HEK293 (cell line): Measurements from ENCODE around the gene CDH22.

Experiments
- GLIS1 ChIP-seq: fragments of 450-650 bp; formaldehyde crosslinking; IDR thresholded peaks from 2 replicates; pipeline ENCODE4 v1.5.1; 2016; ENCODE audit warnings: missing biosample characterization, missing genetic modification characterization
- KLF16 ChIP-seq: fragments of 450-650 bp; formaldehyde crosslinking; IDR thresholded peaks from 2 replicates; pipeline ENCODE4 v1.5.1; 2017; ENCODE audit warnings: missing biosample characterization, missing genetic modification characterization
- REPIN1 ChIP-seq: fragments of 450-650 bp; formaldehyde crosslinking; IDR thresholded peaks from 2 replicates; pipeline ENCODE4 v1.5.1; 2017; ENCODE audit warnings: missing biosample characterization, missing genetic modification characterization, low read depth
- SP7 ChIP-seq: fragments of 450-650 bp; formaldehyde crosslinking; IDR thresholded peaks from 2 replicates; pipeline ENCODE4 v1.5.1; 2016; ENCODE audit warnings: missing biosample characterization, missing genetic modification characterization
- YY2 ChIP-seq: fragments of 450-650 bp; formaldehyde crosslinking; IDR thresholded peaks from 2 replicates; pipeline ENCODE4 v1.5.1; 2016; ENCODE audit warnings: missing biosample characterization, missing genetic modification characterization
- ZBTB1 ChIP-seq: fragments of 450-650 bp; formaldehyde crosslinking; IDR thresholded peaks from 2 replicates; pipeline ENCODE4 v1.5.1; 2016; ENCODE audit warnings: missing biosample characterization, missing genetic modification characterization
- ZBTB20 ChIP-seq: fragments of 450-650 bp; formaldehyde crosslinking; IDR thresholded peaks from 2 replicates; pipeline ENCODE4 v1.5.1; 2016; ENCODE audit warnings: missing biosample characterization, missing genetic modification characterization
- ZBTB7A ChIP-seq: fragments of 450-650 bp; formaldehyde crosslinking; IDR thresholded peaks from 2 replicates; pipeline ENCODE4 v1.5.1; 2016; ENCODE audit warnings: low read depth, missing biosample characterization, missing genetic modification characterization
- ZEB2 ChIP-seq: fragments of 450-650 bp; formaldehyde crosslinking; IDR thresholded peaks from 2 replicates; pipeline ENCODE4 v1.5.1; 2016; ENCODE audit warnings: missing biosample characterization, missing genetic modification characterization
- ZNF112 ChIP-seq: fragments of 450-650 bp; formaldehyde crosslinking; IDR thresholded peaks from 2 replicates; pipeline ENCODE4 v1.5.0; 2017; ENCODE audit warnings: missing biosample characterization, missing genetic modification characterization
- ZNF146 ChIP-seq: fragments of 450-650 bp; formaldehyde crosslinking; IDR thresholded peaks from 2 replicates; pipeline ENCODE4 v1.5.1; 2016; ENCODE audit warnings: missing biosample characterization, missing genetic modification characterization
- ZNF169 ChIP-seq: fragments of 450-650 bp; formaldehyde crosslinking; IDR thresholded peaks from 2 replicates; pipeline ENCODE4 v1.5.1; 2016; ENCODE audit warnings: missing biosample characterization, missing genetic modification characterization
- ZNF19 ChIP-seq: fragments of 450-650 bp; formaldehyde crosslinking; IDR thresholded peaks from 2 replicates; pipeline ENCODE4; 2016; ENCODE audit warnings: missing biosample characterization, missing genetic modification characterization, low read depth
- ZNF23 ChIP-seq: fragments of 450-650 bp; formaldehyde crosslinking; IDR thresholded peaks from 2 replicates; pipeline ENCODE4 v1.5.1; 2016; ENCODE audit warnings: missing biosample characterization, missing genetic modification characterization, borderline replicate concordance
- ZNF335 ChIP-seq: fragments of 450-650 bp; formaldehyde crosslinking; conservative IDR thresholded peaks from 2 replicates; pipeline ENCODE4 v1.5.1; 2016; ENCODE audit warnings: missing biosample characterization, missing genetic modification characterization
- ZNF366 ChIP-seq: fragments of 450-650 bp; formaldehyde crosslinking; conservative IDR thresholded peaks from 2 replicates; pipeline ENCODE4 v1.5.1; 2016; ENCODE audit warnings: missing biosample characterization, missing genetic modification characterization
- ZNF510 ChIP-seq: fragments of 450-650 bp; formaldehyde crosslinking; IDR thresholded peaks from 2 replicates; pipeline ENCODE4 v1.5.1; 2018; ENCODE audit warnings: mild to moderate bottlenecking, missing genetic modification characterization, missing biosample characterization; ENCODE audit not compliant: insufficient replicate concordance
- ZNF521 ChIP-seq: fragments of 450-650 bp; formaldehyde crosslinking; IDR thresholded peaks from 2 replicates; pipeline ENCODE4 v1.5.1; 2017; ENCODE audit warnings: missing biosample characterization, mild to moderate bottlenecking, missing genetic modification characterization
- ZNF560 ChIP-seq: fragments of 450-650 bp; formaldehyde crosslinking; IDR thresholded peaks from 2 replicates; pipeline ENCODE4 v1.5.1; 2017; ENCODE audit warnings: missing biosample characterization, missing genetic modification characterization, borderline replicate concordance
- ZNF621 ChIP-seq: fragments of 450-650 bp; formaldehyde crosslinking; IDR thresholded peaks from 2 replicates; pipeline ENCODE4 v1.5.1; 2017; ENCODE audit warnings: missing biosample characterization, missing genetic modification characterization
- ZNF629 ChIP-seq: fragments of 450-650 bp; formaldehyde crosslinking; IDR thresholded peaks from 2 replicates; pipeline ENCODE4 v1.5.1; 2017; ENCODE audit warnings: missing biosample characterization, missing genetic modification characterization
- ZNF654 ChIP-seq: fragments of 450-650 bp; formaldehyde crosslinking; IDR thresholded peaks from 2 replicates; pipeline ENCODE4 v1.5.1; 2016; ENCODE audit warnings: low read depth, missing biosample characterization, missing genetic modification characterization
- ZNF677 ChIP-seq: fragments of 450-650 bp; IDR thresholded peaks from 2 replicates; pipeline ENCODE4 v1.5.0; 2018; ENCODE audit warnings: missing biosample characterization, mild to moderate bottlenecking, missing genetic modification characterization, moderate library complexity
- ZNF76 ChIP-seq: fragments of 450-650 bp; formaldehyde crosslinking; IDR thresholded peaks from 2 replicates; pipeline ENCODE4; 2016; ENCODE audit warnings: low read depth, missing biosample characterization, missing genetic modification characterization, borderline replicate concordance
- ZXDB ChIP-seq: fragments of 450-650 bp; formaldehyde crosslinking; IDR thresholded peaks from 2 replicates; pipeline ENCODE4 v1.5.1; 2016; ENCODE audit warnings: missing biosample characterization, missing genetic modification characterization
- TF ChIP-seq, protein P1 (sequence below): fragments of 450-650 bp; formaldehyde crosslinking; conservative IDR thresholded peaks from 2 replicates; pipeline ENCODE4 v1.5.1; 2016; ENCODE audit warnings: low read depth, missing biosample characterization, missing genetic modification characterization
- TF ChIP-seq, protein P2 (sequence below): sonication (generic); formaldehyde crosslinking; IDR thresholded peaks from 2 replicates; pipeline ENCODE4 v1.8.1; 2022; ENCODE audit warnings: mild to moderate bottlenecking, moderate library complexity, missing genetic modification reagents
- TF ChIP-seq, protein P3 (sequence below): fragments of 450-650 bp; formaldehyde crosslinking; IDR thresholded peaks from 2 replicates; pipeline ENCODE4 v1.5.1; 2016; ENCODE audit warnings: missing biosample characterization, missing genetic modification characterization
- TF ChIP-seq, protein P4 (sequence below): fragments of 450-650 bp; formaldehyde crosslinking; IDR thresholded peaks from 2 replicates; pipeline ENCODE4 v1.5.1; 2017; ENCODE audit warnings: missing biosample characterization, missing genetic modification characterization
- TF ChIP-seq, protein P5 (sequence below): fragments of 450-650 bp; formaldehyde crosslinking; IDR thresholded peaks from 2 replicates; pipeline ENCODE4 v1.5.1; 2016; ENCODE audit warnings: missing biosample characterization, missing genetic modification characterization

Gene CDH22

DNA sequence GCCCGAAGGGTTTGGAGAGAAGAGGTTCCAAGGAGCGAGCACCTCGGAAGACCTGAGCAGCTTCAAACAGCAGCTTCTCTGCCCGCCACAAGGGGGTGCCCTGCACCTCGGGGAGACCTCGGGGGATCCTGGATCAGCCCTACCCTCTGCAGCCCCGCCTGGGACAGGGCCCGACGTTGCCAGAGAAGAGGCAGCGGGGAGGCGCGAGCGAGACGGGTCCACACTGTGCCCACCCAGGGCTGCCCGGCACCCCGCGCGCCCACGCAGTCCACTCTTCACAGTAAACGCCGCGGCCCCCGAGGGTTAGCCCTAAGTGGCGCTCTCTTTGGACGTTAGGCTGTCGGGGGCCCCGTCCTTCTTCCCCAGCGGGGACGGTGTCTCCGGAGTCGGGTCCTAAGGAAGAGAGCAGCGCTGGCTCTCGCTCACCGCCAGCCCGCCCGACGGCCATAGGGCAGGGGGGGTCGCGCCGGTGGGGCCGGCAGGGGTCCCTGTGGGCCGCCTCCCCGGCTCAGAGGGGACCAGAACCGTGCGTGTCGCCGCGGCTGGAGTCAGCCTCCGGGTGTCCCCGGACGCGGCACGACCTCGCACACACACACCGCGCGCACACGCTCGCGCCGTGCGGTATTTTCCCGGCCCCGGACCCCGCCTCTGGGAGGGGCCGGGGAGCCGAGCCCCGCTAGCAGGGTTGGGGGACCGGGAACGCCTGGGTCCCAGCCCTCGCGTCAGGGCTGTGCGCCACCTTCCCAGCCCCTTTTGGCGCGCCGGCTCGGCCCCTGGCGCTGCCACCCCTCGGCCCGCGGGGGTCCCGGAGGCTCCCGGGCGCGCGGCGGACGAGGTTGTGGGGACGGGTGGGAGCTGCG lies 929 bp downstream of the CDH22 start (continued):
- TF ChIP-seq, protein P1, sequence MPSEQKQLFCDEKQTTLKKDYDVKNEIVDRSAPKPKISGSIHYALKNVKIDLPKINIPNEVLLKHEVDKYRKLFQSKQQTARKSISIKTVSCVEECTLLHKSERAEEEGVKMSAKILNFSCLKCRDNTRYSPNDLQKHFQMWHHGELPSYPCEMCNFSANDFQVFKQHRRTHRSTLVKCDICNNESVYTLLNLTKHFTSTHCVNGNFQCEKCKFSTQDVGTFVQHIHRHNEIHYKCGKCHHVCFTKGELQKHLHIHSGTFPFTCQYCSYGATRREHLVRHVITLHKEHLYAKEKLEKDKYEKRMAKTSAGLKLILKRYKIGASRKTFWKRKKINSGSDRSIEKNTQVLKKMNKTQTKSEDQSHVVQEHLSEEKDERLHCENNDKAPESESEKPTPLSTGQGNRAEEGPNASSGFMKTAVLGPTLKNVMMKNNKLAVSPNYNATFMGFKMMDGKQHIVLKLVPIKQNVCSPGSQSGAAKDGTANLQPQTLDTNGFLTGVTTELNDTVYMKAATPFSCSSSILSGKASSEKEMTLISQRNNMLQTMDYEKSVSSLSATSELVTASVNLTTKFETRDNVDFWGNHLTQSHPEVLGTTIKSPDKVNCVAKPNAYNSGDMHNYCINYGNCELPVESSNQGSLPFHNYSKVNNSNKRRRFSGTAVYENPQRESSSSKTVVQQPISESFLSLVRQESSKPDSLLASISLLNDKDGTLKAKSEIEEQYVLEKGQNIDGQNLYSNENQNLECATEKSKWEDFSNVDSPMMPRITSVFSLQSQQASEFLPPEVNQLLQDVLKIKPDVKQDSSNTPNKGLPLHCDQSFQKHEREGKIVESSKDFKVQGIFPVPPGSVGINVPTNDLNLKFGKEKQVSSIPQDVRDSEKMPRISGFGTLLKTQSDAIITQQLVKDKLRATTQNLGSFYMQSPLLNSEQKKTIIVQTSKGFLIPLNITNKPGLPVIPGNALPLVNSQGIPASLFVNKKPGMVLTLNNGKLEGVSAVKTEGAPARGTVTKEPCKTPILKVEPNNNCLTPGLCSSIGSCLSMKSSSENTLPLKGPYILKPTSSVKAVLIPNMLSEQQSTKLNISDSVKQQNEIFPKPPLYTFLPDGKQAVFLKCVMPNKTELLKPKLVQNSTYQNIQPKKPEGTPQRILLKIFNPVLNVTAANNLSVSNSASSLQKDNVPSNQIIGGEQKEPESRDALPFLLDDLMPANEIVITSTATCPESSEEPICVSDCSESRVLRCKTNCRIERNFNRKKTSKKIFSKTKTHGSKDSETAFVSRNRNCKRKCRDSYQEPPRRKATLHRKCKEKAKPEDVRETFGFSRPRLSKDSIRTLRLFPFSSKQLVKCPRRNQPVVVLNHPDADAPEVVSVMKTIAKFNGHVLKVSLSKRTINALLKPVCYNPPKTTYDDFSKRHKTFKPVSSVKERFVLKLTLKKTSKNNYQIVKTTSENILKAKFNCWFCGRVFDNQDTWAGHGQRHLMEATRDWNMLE (tag by site-specific recombination) = no peak
- TF ChIP-seq, protein P2, sequence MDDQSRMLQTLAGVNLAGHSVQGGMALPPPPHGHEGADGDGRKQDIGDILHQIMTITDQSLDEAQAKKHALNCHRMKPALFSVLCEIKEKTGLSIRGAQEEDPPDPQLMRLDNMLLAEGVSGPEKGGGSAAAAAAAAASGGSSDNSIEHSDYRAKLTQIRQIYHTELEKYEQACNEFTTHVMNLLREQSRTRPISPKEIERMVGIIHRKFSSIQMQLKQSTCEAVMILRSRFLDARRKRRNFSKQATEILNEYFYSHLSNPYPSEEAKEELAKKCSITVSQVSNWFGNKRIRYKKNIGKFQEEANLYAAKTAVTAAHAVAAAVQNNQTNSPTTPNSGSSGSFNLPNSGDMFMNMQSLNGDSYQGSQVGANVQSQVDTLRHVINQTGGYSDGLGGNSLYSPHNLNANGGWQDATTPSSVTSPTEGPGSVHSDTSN (CRISPR knock-in tag) = no peak
- TF ChIP-seq, protein P3, sequence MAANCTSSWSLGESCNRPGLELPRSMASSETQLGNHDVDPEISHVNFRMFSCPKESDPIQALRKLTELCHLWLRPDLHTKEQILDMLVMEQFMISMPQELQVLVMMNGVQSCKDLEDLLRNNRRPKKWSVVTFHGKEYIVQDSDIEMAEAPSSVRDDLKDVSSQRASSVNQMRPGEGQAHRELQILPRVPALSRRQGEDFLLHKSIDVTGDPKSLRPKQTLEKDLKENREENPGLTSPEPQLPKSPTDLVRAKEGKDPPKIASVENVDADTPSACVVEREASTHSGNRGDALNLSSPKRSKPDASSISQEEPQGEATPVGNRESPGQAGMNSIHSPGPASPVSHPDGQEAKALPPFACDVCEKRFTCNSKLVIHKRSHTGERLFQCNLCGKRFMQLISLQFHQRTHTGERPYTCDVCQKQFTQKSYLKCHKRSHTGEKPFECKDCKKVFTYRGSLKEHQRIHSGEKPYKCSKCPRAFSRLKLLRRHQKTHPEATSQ (tag by site-specific recombination) = no peak
- TF ChIP-seq ZNF629 (tag by site-specific recombination) = no peak
- no peak for TF ChIP-seq ZNF560 (tag by site-specific recombination)
- TF ChIP-seq ZNF621 = no peak
- TF ChIP-seq ZNF112 (tag by site-specific recombination) = no peak
- TF ChIP-seq, protein P4, sequence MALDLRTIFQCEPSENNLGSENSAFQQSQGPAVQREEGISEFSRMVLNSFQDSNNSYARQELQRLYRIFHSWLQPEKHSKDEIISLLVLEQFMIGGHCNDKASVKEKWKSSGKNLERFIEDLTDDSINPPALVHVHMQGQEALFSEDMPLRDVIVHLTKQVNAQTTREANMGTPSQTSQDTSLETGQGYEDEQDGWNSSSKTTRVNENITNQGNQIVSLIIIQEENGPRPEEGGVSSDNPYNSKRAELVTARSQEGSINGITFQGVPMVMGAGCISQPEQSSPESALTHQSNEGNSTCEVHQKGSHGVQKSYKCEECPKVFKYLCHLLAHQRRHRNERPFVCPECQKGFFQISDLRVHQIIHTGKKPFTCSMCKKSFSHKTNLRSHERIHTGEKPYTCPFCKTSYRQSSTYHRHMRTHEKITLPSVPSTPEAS (tag by site-specific recombination) = no peak
- no peak for TF ChIP-seq ZNF23 (tag by site-specific recombination)
- no peak for TF ChIP-seq ZBTB1 (tag by site-specific recombination)
- TF ChIP-seq ZNF146 (tag by site-specific recombination) = no peak
- TF ChIP-seq GLIS1 (tag by site-specific recombination) = peak; percentile 65
- TF ChIP-seq ZNF335 (tag by site-specific recombination) = peak; percentile 92
- TF ChIP-seq ZNF677 (tag by site-specific recombination) = no peak
- no peak for TF ChIP-seq YY2 (tag by site-specific recombination)
- no peak for TF ChIP-seq REPIN1
- peak; percentile 77; the same call in 1 of the 2 replicates for TF ChIP-seq ZBTB20 (tag by site-specific recombination)
- TF ChIP-seq SP7 (tag by site-specific recombination) = no peak; the same call in 1 of the 2 replicates
- TF ChIP-seq ZNF521 (tag by site-specific recombination) = no peak
- no peak for TF ChIP-seq ZNF76
- TF ChIP-seq ZNF510 (tag by site-specific recombination) = no peak
- no peak for TF ChIP-seq KLF16 (tag by site-specific recombination)
- TF ChIP-seq ZXDB (tag by site-specific recombination) = no peak
- no peak for TF ChIP-seq ZNF169
- no peak for TF ChIP-seq ZEB2 (tag by site-specific recombination)
- TF ChIP-seq ZNF654 (tag by site-specific recombination) = peak; percentile 42
- no peak for TF ChIP-seq ZNF366 (tag by site-specific recombination)
- no peak for TF ChIP-seq ZNF19 (tag by site-specific recombination)
- peak; percentile 76; the same call in 1 of the 2 replicates for TF ChIP-seq ZBTB7A (tag by site-specific recombination)
- TF ChIP-seq, protein P5, sequence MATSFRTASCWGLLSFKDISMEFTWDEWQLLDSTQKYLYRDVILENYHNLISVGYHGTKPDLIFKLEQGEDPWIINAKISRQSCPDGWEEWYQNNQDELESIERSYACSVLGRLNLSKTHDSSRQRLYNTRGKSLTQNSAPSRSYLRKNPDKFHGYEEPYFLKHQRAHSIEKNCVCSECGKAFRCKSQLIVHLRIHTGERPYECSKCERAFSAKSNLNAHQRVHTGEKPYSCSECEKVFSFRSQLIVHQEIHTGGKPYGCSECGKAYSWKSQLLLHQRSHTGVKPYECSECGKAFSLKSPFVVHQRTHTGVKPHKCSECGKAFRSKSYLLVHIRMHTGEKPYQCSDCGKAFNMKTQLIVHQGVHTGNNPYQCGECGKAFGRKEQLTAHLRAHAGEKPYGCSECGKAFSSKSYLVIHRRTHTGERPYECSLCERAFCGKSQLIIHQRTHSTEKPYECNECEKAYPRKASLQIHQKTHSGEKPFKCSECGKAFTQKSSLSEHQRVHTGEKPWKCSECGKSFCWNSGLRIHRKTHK (tag by site-specific recombination) = no peak
